Right atrium auricular region (tissue), 2 donors: Measurements from ENCODE around the gene SNRPA. TPM values are rescaled to one million over a fixed set of nuclear protein-coding genes. Genes with fewer than 3 reads are reported as not detected.
"Not testable (repeated sequence)": the region's sequence is repeated elsewhere in the genome, so short reads cannot be mapped to it uniquely, and the experiment has no call there.

Experiments used
- DNase-seq: peaks from one replicate; pipeline ENCODE4 v3.0.0-alpha.2; 2019; ENCODE audit warnings: low spot score
- H3K27ac ChIP-seq, 2 donors: fragments of 200-600 bp; sonication (generic); 1 replicate in 1 of 2; 2 replicates in 1 of 2; pipeline ENCODE4 v1.5.1; 2016 to 2019
- H3K27me3 ChIP-seq, 2 donors: fragments of 200-600 bp; sonication (generic); one replicate each; pipeline versions ENCODE4 v1.5.1 to v1.6.0; 2017 to 2019
- H3K36me3 ChIP-seq: fragments of 200-600 bp; sonication (generic); one replicate; pipeline ENCODE4 v1.5.1; 2016
- H3K4me1 ChIP-seq, 2 donors: fragments of 200-600 bp; sonication (generic); one replicate each; pipeline versions ENCODE4 v1.5.1 to v1.6.0; 2017 to 2019
- H3K4me3 ChIP-seq, 2 donors: fragments of 200-600 bp; sonication (generic); 1 replicate in 1 of 2; 2 replicates in 1 of 2; pipeline ENCODE4 v1.5.1; 2017 to 2019; ENCODE audit warnings: mild to moderate bottlenecking in 1 of 2, moderate library complexity in 1 of 2
- H3K9me3 ChIP-seq, 2 donors: fragments of 200-600 bp; sonication (generic); one replicate each; pipeline ENCODE4 v1.5.1; 2019
- total RNA-seq, 2 donors: library from RNA; depleted of rRNA; stranded (reverse); fragments of >200 nt; gene quantifications; one replicate each; pipeline ENCODE4 v1.1.0, GENCODE V29; 2016
- TF ChIP-seq, protein P1 (sequence below), 2 donors: fragments of 200-600 bp; sonication (generic); IDR thresholded peaks; one replicate each; pipeline ENCODE4 v1.5.1; 2019; ENCODE audit warnings: antibody characterized with exemption in 2 of 2

SNRPA gene
- total RNA-seq, 2 donors from 2014 or later: 30.7 to 32.9 TPM

DNA sequence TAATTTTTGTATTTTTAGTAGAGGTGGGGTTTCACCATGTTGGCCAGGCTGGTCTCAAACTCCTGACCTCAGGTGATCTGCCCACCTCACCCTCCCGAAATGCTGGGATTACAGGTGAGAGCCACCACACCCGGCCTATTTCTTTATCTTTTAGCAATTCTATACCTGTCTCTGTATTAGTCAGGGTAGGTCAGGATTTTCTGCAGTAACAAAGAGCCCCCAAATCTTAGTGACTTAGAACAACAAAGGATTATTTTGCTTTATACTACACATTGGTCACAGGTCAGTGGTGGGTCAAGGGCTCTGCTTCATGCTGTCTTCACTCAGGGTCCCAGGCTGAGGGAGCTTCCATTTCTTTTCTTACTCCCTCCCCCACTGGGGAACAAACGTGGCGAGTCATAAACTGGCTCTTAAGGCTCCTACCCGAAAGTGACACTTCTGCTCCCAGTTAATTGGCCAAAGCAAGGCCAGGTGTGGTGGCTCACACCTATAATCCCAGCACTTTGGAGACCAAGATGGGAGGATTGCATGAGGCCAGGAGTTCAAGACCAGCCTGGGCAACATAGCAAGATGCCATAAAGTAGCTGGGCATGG lies 27.2 kb upstream of the SNRPA start:
- no peak for DNase-seq
- Histone ChIP-seq H3K4me3 (no peak overlapping the region), H3K27ac (no peak overlapping the region), H3K27me3 (no peaks in the 10 kb centered on the region), H3K4me1 (peaks cover 0 to 34% of the 10 kb centered on the region in 2 donors), H3K9me3 (no peaks in the 10 kb centered on the region), H3K36me3 (peaks cover 54% of the 10 kb centered on the region)
- TF ChIP-seq, protein P1, sequence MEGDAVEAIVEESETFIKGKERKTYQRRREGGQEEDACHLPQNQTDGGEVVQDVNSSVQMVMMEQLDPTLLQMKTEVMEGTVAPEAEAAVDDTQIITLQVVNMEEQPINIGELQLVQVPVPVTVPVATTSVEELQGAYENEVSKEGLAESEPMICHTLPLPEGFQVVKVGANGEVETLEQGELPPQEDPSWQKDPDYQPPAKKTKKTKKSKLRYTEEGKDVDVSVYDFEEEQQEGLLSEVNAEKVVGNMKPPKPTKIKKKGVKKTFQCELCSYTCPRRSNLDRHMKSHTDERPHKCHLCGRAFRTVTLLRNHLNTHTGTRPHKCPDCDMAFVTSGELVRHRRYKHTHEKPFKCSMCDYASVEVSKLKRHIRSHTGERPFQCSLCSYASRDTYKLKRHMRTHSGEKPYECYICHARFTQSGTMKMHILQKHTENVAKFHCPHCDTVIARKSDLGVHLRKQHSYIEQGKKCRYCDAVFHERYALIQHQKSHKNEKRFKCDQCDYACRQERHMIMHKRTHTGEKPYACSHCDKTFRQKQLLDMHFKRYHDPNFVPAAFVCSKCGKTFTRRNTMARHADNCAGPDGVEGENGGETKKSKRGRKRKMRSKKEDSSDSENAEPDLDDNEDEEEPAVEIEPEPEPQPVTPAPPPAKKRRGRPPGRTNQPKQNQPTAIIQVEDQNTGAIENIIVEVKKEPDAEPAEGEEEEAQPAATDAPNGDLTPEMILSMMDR (IDR thresholded peaks at IDR 0.05): no peak

GRCh38 chr19:40724315-40724714 lies 26.7 kb upstream of the SNRPA start:
- Histone ChIP-seq H3K27me3 (no peaks in the 10 kb centered on the region), H3K9me3 (no peaks in the 10 kb centered on the region), H3K36me3 (peaks cover 60% of the 10 kb centered on the region), H3K4me3 (no peak overlapping the region), H3K4me1 (peaks cover 0 to 31% of the 10 kb centered on the region in 2 donors), H3K27ac (no peak overlapping the region)
- TF ChIP-seq, protein P1 (IDR thresholded peaks at IDR 0.05): no peak
- DNase-seq: no peak

GRCh38 chr19:40724855-40725254 lies 26.1 kb upstream of the SNRPA start:
- H3K36me3 ChIP-seq: peaks cover 65% of the 10 kb centered on the region
- H3K27me3 ChIP-seq: no peaks in the 10 kb centered on the region
- no peaks in the 10 kb centered on the region for H3K9me3 ChIP-seq
- TF ChIP-seq, protein P1 (IDR thresholded peaks at IDR 0.05): no peak
- no peak overlapping the region for H3K27ac ChIP-seq
- no peak for DNase-seq
- H3K4me3 ChIP-seq: no peak overlapping the region
- H3K4me1 ChIP-seq: peaks cover 0 to 25% of the 10 kb centered on the region in 2 donors

- H3K27ac ChIP-seq: no peak overlapping the region
- peaks cover 0 to 11% of the 10 kb centered on the region in 2 donors for H3K4me1 ChIP-seq
- H3K36me3 ChIP-seq: peaks cover 79% of the 10 kb centered on the region
- H3K27me3 ChIP-seq: no peaks in the 10 kb centered on the region
- TF ChIP-seq, protein P1 (IDR thresholded peaks at IDR 0.05): no peak
- H3K9me3 ChIP-seq: no peaks in the 10 kb centered on the region
- no peak overlapping the region for H3K4me3 ChIP-seq
- no peak for DNase-seq
Measured at GRCh38 chr19:40726279-40726678, 24.7 kb upstream of the SNRPA start.

- peaks cover 99% of the 10 kb centered on the region for H3K36me3 ChIP-seq
- DNase-seq, H3K4me1 ChIP-seq, H3K9me3 ChIP-seq, H3K4me3 ChIP-seq, H3K27ac ChIP-seq, H3K27me3 ChIP-seq: not testable (repeated sequence)
Measured at GRCh38 chr19:40730065-40730464, 20.9 kb upstream of the SNRPA start.

- H3K36me3 ChIP-seq: peaks cover 99% of the 10 kb centered on the region
- not testable (repeated sequence) for DNase-seq, H3K4me3 ChIP-seq, H3K9me3 ChIP-seq, H3K4me1 ChIP-seq, H3K27me3 ChIP-seq, H3K27ac ChIP-seq
Measured at GRCh38 chr19:40732304-40732703, 18.7 kb upstream of the SNRPA start.

DNA sequence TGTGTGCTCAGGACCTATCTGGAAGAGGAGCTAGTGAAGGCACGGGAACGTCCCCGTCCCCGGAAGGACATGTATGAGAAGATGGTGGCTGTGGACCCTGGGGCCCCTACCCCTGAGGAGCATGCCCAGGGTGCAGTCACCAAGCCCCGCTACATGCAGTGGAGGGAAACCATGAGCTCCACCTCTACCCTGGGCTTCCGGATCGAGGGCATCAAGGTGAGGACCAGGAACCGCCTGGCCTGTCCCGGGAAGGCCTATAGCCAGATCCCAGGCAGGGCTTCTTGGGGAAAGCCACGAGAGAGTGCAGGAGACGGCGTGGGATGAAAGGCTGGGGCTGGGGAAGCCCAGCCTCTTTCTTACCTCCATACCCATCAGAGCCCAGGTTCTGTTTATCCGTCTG lies 17.9 kb upstream of the SNRPA start:
- Histone ChIP-seq H3K4me1 (no peaks in the 10 kb centered on the region), H3K27ac (no peak overlapping the region), H3K27me3 (no peaks in the 10 kb centered on the region), H3K4me3 (no peak overlapping the region), H3K9me3 (no peaks in the 10 kb centered on the region), H3K36me3 (peaks cover 97% of the 10 kb centered on the region)
- TF ChIP-seq, protein P1 (IDR thresholded peaks at IDR 0.05): no peak
- no peak for DNase-seq
